22Rv1 (cell line): ENCODE results near the gene OGN.

Experiments used
- H3K27ac ChIP-seq: fragments of 450-650 bp; 2 replicates; pipeline ENCODE4 v1.5.1; 2017
- ZFX ChIP-seq: fragments of 450-650 bp; IDR thresholded peaks from 2 replicates; pipeline ENCODE4 v1.6.1; 2017; ENCODE audit warnings: antibody characterized with exemption, borderline replicate concordance
- TF ChIP-seq, protein P1 (sequence below): fragments of 450-650 bp; IDR thresholded peaks from 2 replicates; pipeline ENCODE4 v1.5.1; 2017; ENCODE audit warnings: mild to moderate bottlenecking

The OGN gene

GRCh38 chr9:92385477-92385876 lies 18.9 kb downstream of the OGN start:
- no peak for TF ChIP-seq ZFX
- TF ChIP-seq, protein P1, sequence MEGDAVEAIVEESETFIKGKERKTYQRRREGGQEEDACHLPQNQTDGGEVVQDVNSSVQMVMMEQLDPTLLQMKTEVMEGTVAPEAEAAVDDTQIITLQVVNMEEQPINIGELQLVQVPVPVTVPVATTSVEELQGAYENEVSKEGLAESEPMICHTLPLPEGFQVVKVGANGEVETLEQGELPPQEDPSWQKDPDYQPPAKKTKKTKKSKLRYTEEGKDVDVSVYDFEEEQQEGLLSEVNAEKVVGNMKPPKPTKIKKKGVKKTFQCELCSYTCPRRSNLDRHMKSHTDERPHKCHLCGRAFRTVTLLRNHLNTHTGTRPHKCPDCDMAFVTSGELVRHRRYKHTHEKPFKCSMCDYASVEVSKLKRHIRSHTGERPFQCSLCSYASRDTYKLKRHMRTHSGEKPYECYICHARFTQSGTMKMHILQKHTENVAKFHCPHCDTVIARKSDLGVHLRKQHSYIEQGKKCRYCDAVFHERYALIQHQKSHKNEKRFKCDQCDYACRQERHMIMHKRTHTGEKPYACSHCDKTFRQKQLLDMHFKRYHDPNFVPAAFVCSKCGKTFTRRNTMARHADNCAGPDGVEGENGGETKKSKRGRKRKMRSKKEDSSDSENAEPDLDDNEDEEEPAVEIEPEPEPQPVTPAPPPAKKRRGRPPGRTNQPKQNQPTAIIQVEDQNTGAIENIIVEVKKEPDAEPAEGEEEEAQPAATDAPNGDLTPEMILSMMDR, result no peak
- H3K27ac ChIP-seq, result no peak overlapping the region

DNA sequence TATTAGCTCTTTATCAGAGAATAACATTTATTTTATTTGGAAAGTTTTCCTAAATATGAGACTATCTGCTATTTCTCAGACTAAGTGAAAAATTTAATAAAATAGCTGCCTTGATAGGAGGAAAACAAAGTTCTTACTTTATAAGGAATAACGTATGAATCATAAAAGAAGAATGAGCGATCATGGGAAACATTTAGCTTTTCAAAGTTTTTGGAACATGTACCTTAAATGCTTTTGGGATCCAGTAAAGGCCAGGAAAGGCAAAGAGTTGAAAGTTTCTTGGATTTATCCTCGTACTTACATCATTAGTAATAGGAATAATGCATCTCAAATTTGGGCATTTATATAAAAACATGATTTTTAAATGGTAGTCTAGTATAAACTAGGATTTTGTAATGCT lies 19.4 kb downstream of the OGN start:
- H3K27ac ChIP-seq, result no peak overlapping the region
- TF ChIP-seq, protein P1, result no peak
- TF ChIP-seq ZFX, result no peak

- TF ChIP-seq, protein P1, result no peak
- no peak for TF ChIP-seq ZFX
- H3K27ac ChIP-seq, result no peak overlapping the region
Measured at GRCh38 chr9:92384375-92384774, 20.0 kb downstream of the OGN start.

GRCh38 chr9:92381775-92382174 lies 22.6 kb downstream of the OGN start:
- H3K27ac ChIP-seq, result no peak overlapping the region
- TF ChIP-seq ZFX, result no peak
- TF ChIP-seq, protein P1, result no peak

DNA sequence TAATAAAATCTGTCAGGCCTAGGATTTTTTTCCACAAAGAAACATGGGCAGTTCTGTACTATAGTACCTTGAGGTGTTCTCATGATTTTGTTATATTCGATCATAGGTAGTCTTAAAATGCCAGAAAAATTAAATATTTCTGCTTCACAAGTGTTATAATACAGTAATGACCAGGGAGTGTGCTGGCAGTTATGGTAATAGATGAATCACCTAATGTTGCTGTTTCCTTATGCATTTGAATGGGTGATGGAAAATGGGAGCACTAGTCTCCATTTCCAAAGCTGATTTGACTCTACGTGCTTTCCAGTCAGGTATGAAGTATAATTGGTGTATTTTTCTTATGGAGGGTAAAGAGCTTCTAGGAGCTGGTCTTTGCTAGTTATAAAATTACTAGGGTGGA lies 23.8 kb downstream of the OGN start:
- TF ChIP-seq ZFX, result no peak
- TF ChIP-seq, protein P1, result no peak
- H3K27ac ChIP-seq, result no peak overlapping the region

- TF ChIP-seq ZFX, result no peak
- TF ChIP-seq, protein P1, result no peak
- no peak overlapping the region for H3K27ac ChIP-seq
Measured at GRCh38 chr9:92378865-92379560, 25.4 kb downstream of the OGN start.

GRCh38 chr9:92377876-92378275 lies 26.5 kb downstream of the OGN start:
- TF ChIP-seq ZFX, result no peak
- TF ChIP-seq, protein P1, result no peak
- H3K27ac ChIP-seq, result no peak overlapping the region
